Islet precursor cell (in vitro differentiated cells): ENCODE data around the gene RAB6C.
"Not testable (repeated sequence)": the region's sequence is repeated elsewhere in the genome, so short reads cannot be mapped to it uniquely, and the experiment has no call there.

Experiments used
- DNase-seq: peaks from one replicate; pipeline ENCODE4 v3.0.0-alpha.2; 2018

The RAB6C gene

GRCh38 chr2:129996657-129997237 is 17.3 kb downstream of the RAB6C start:
- not testable (repeated sequence) for DNase-seq

- DNase-seq: not testable (repeated sequence)
These were observed 19.3 kb downstream of the RAB6C start for GRCh38 chr2:129998771-129999170.

- DNase-seq: peak; percentile 75
These were observed 26.4 kb downstream of the RAB6C start for GRCh38 chr2:130005862-130006261.

- DNase-seq: not testable (repeated sequence)
These were observed 37.2 kb downstream of the RAB6C start for GRCh38 chr2:130016701-130017100.

- DNase-seq: no peak
These were observed 39.9 kb downstream of the RAB6C start for GRCh38 chr2:130019402-130019801.

GRCh38 chr2:130020069-130020468 is 40.6 kb downstream of the RAB6C start:
- not testable (repeated sequence) for DNase-seq

GRCh38 chr2:130025931-130026330 is 46.5 kb downstream of the RAB6C start:
- DNase-seq: not testable (repeated sequence)
